Common myeloid progenitor, CD34-positive (primary cell): Measurements from ENCODE around the gene MTO1.
"Not testable (repeated sequence)": the region's sequence is repeated elsewhere in the genome, so short reads cannot be mapped to it uniquely, and the experiment has no call there.

Experiments
- CTCF ChIA-PET: fragments of 350-600 bp; sonication (Branson Sonifier 250); formaldehyde crosslinking; loops from one replicate; lab custom pipeline; 2021; ENCODE audit warnings: antibody characterized with exemption; lab: Charles Lee
- POLR2A ChIA-PET: fragments of 350-600 bp; sonication (Branson Sonifier 250); formaldehyde crosslinking; loops from one replicate; lab custom pipeline; 2021; ENCODE audit warnings: antibody characterized with exemption; lab: Charles Lee
- DNase-seq, 3 donors: peaks; one replicate each; pipeline versions ENCODE4 v3.0.0 to v3.0.0-alpha.2; 2013
- H3K27ac ChIP-seq, 2 experiments: 1 replicate in 1 of 2; 2 replicates in 1 of 2; pipeline ENCODE4 v1.7.0; 2013; ENCODE audit warnings: inconsistent platforms in 2 of 2, low read length in 2 of 2, mild to moderate bottlenecking in 2 of 2, low read depth in 1 of 2, moderate library complexity in 1 of 2; ENCODE audit not compliant: severe bottlenecking in 2 of 2, insufficient read depth in 1 of 2, poor library complexity in 1 of 2
- H3K27me3 ChIP-seq, 5 experiments: replicated peaks in 2 of 5; 1 replicate in 3 of 5; 2 replicates in 2 of 5; pipeline versions ENCODE4 v1.6.1 to v1.7.0; 2013; ENCODE audit warnings: low read length in 4 of 5, mild to moderate bottlenecking in 2 of 5, moderate library complexity in 2 of 5, inconsistent platforms in 1 of 5; ENCODE audit not compliant: insufficient read depth in 5 of 5, control insufficient read depth in 4 of 5
- H3K36me3 ChIP-seq, 4 experiments: 1 replicate in 2 of 4; 2 replicates in 2 of 4; pipeline versions ENCODE4 v1.6.1 to v1.7.0; 2013; ENCODE audit warnings: low read length in 3 of 4, control low read depth in 1 of 4, mild to moderate bottlenecking in 1 of 4; ENCODE audit not compliant: control insufficient read depth in 4 of 4, insufficient read depth in 4 of 4
- H3K4me1 ChIP-seq, 4 experiments: 1 replicate in 3 of 4; 2 replicates in 1 of 4; pipeline versions ENCODE4 v1.6.1 to v1.7.1; 2013; ENCODE audit warnings: low read length in 3 of 4, mild to moderate bottlenecking in 3 of 4, control low read depth in 1 of 4, inconsistent platforms in 1 of 4, moderate library complexity in 1 of 4; ENCODE audit not compliant: control insufficient read depth in 4 of 4, insufficient read depth in 4 of 4; ENCODE audit errors: control extremely low read depth in 1 of 4
- H3K4me3 ChIP-seq, 7 experiments: 1 replicate in 4 of 7; 2 replicates in 3 of 7; pipeline versions ENCODE4 v1.5.1 to v1.7.0; 2013; ENCODE audit warnings: mild to moderate bottlenecking in 7 of 7, low read length in 6 of 7, moderate library complexity in 6 of 7, inconsistent platforms in 2 of 7, low read depth in 2 of 7, control low read depth in 1 of 7; ENCODE audit not compliant: insufficient read depth in 4 of 7, control insufficient read depth in 1 of 7; ENCODE audit errors: extremely low read depth in 1 of 7
- H3K9me3 ChIP-seq, 5 experiments: 1 replicate in 4 of 5; 2 replicates in 1 of 5; pipeline versions ENCODE4 v1.6.1 to v1.7.1; 2013; ENCODE audit warnings: low read length in 4 of 5, mild to moderate bottlenecking in 2 of 5, inconsistent platforms in 1 of 5, low read depth in 1 of 5, moderate library complexity in 1 of 5; ENCODE audit not compliant: control insufficient read depth in 4 of 5, insufficient read depth in 2 of 5; ENCODE audit errors: control extremely low read depth in 1 of 5
- WGBS: methylation state at CpG from one replicate; pipeline ENCODE4 v1.1.5; 2013; ENCODE audit not compliant: insufficient coverage; 5-methylcytosine and 5-hydroxymethylcytosine counted together

The MTO1 gene

DNA sequence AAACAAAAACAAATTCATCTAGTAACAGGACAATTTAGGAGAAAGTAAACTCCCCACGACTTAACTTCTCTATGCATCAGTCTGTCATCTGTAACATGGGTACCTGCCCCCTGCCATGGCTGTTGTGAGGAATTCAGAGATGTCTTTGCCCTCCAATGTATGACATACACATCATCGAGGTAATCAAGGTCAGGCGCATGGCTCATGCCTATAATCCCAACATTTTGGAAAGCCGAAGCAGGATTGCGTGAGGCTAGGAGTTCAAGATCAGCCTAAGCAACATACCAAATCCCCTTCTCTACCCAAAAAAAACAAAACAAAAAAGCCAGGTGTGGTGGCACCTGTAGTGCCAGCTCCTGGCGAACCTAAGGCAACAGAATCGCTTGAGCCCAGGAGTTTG, 50.3 kb downstream of the MTO1 start:
- CTCF ChIA-PET, result interaction anchor here (4.1 to 6.3 kb wide), 2 partner anchors 10 to 99 kb away, joined by 23 to 85 read pairs; no protein-coding TSS in a partner anchor

GRCh38 chr6:73513496-73513854, 51.9 kb downstream of the MTO1 start:
- Histone ChIP-seq H3K27ac (no peak overlapping the region), H3K4me1 (peaks cover 0 to 19% (median 9%) of the 10 kb centered on the region in 4 experiments), H3K9me3 (no peaks in the 10 kb centered on the region), H3K27me3 (no peaks in the 10 kb centered on the region), H3K4me3 (no peak overlapping the region), H3K36me3 (peaks cover 24 to 38% (median 29%) of the 10 kb centered on the region in 4 experiments)
- ChIA-PET CTCF (interaction anchor here (1.0 to 6.3 kb wide), 10 partner anchors 12 to 140 kb away, joined by 3 to 85 read pairs (median 5); partner anchors contain the start of gene SLC17A5), POLR2A (no interaction called here)
- 89% methylated on average over 1 of the region's 3 CpGs for WGBS
- DNase-seq, result no peak

More for the DNA sequence above, 50.3 kb downstream of the MTO1 start:
- no peak for DNase-seq
- POLR2A ChIA-PET, result no interaction called here
- H3K4me1 ChIP-seq, result peaks cover 0 to 8% (median under 1%) of the 10 kb centered on the region in 4 experiments
- no peak overlapping the region for H3K27ac ChIP-seq
- H3K27me3 ChIP-seq, result no peaks in the 10 kb centered on the region
- WGBS, result 96% methylated on average over 7 of the region's 7 CpGs
- no peaks in the 10 kb centered on the region for H3K9me3 ChIP-seq
- H3K36me3 ChIP-seq, result peaks cover 15 to 28% (median 18%) of the 10 kb centered on the region in 4 experiments
- H3K4me3 ChIP-seq, result no peak overlapping the region

- Histone ChIP-seq H3K4me1 (peaks cover 10 to 30% (median 20%) of the 10 kb centered on the region in 4 experiments), H3K9me3 (no peaks in the 10 kb centered on the region), H3K27ac (no peak overlapping the region), H3K36me3 (peaks cover 24 to 50% (median 39%) of the 10 kb centered on the region in 4 experiments), H3K4me3 (no peak overlapping the region), H3K27me3 (no peaks in the 10 kb centered on the region)
- ChIA-PET POLR2A (no interaction called here), CTCF (interaction anchor here (0.8 to 6.3 kb wide), 9 partner anchors 9 to 138 kb away, joined by 3 to 85 read pairs (median 5); no protein-coding TSS in a partner anchor)
- peak in 2 of 3 donors; percentile 25 to 28 for DNase-seq
- WGBS, result no CpG with 5 or more reads among the region's 3 CpGs
Observed at GRCh38 chr6:73514746-73515110, 53.2 kb downstream of the MTO1 start.

- peak in 1 of 3 donors; percentile 31 for DNase-seq
- ChIA-PET POLR2A (interaction anchor here (0.8 to 1.1 kb wide), 3 partner anchors 63 to 96 kb away, joined by 3 read pairs; partner anchors contain the start of gene CGAS), CTCF (interaction anchor here (0.6 to 6.3 kb wide), 13 partner anchors 9 to 138 kb away, joined by 3 to 85 read pairs (median 4); no protein-coding TSS in a partner anchor)
- H3K27me3 ChIP-seq, result no peaks in the 10 kb centered on the region
- H3K27ac ChIP-seq, result no peak overlapping the region
- H3K4me3 ChIP-seq, result no peak overlapping the region
- H3K9me3 ChIP-seq, result no peaks in the 10 kb centered on the region
- H3K4me1 ChIP-seq, result peaks cover 10 to 30% (median 21%) of the 10 kb centered on the region in 4 experiments
- WGBS, result 86% methylated on average over 2 of the region's 4 CpGs
- peaks cover 24 to 53% (median 43%) of the 10 kb centered on the region in 4 experiments for H3K36me3 ChIP-seq
Observed at GRCh38 chr6:73515204-73515655, 53.7 kb downstream of the MTO1 start.

GRCh38 chr6:73516514-73517489, 55.3 kb downstream of the MTO1 start:
- Histone ChIP-seq H3K9me3 (no peaks in the 10 kb centered on the region), H3K27me3 (no peaks in the 10 kb centered on the region), H3K27ac (no peak overlapping the region), H3K4me1 (peaks cover 10 to 31% (median 22%) of the 10 kb centered on the region in 4 experiments), H3K36me3 (peaks cover 22 to 53% (median 45%) of the 10 kb centered on the region in 4 experiments), H3K4me3 (peak overlapping the region in 3 of 7 experiments; percentile 14 to 44 (median 43))
- DNase-seq, result peak in 2 of 3 donors; percentile 21 to 28
- CTCF ChIA-PET, result interaction anchor here (1.0 to 7.0 kb wide), 4 partner anchors 25 to 216 kb away, joined by 3 to 60 read pairs (median 3); no protein-coding TSS in a partner anchor
- 65% methylated on average over 2 of the region's 4 CpGs for WGBS
- POLR2A ChIA-PET, result interaction anchor here (0.5 to 1.2 kb wide), 2 partner anchors 103 to 136 kb away, joined by 3 to 4 read pairs; no protein-coding TSS in a partner anchor

DNA sequence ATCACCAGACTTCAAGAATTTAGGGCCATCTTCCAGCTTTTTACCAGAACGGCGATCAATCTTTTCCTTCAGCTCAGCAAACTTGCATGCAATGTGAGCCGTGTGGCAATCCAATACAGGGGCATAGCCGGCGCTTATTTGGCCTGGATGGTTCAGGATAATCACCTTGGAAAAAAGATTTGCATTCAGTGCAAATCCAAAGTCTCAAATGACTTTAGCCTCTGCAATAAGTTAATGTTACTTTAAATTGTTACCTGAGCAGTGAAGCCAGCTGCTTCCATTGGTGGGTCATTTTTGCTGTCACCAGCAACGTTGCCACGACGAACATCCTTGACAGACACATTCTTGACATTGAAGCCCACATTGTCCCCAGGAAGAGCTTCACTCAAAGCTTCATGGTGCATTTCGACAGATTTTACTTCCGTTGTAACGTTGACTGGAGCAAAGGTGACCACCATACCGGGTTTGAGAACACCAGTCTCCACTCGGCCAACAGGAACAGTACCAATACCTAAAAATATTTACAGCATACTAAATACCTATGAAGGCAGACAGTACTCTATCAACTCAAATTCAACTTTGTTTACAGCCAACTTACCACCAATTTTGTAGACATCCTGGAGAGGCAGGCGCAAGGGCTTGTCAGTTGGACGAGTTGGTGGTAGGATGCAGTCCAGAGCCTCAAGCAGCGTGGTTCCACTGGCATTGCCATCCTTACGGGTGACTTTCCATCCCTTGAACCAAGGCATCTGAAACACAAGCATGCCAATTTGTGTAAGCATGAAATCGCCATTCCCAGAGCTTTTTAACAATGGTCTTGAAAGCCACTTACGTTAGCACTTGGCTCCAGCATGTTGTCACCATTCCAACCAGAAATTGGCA, 56.8 kb downstream of the MTO1 start:
- CTCF ChIA-PET, result interaction anchor here (0.7 to 7.0 kb wide), 3 partner anchors 68 to 128 kb away, joined by 3 to 60 read pairs (median 4); no protein-coding TSS in a partner anchor
- H3K27ac ChIP-seq, result peak overlapping the region in 1 of 2 experiments; percentile 99
- H3K27me3 ChIP-seq, H3K9me3 ChIP-seq, DNase-seq, POLR2A ChIA-PET: not testable (repeated sequence)
- peaks cover 21 to 51% (median 45%) of the 10 kb centered on the region in 4 experiments for H3K36me3 ChIP-seq
- peaks cover 25 to 46% (median 32%) of the 10 kb centered on the region in 4 experiments for H3K4me1 ChIP-seq
- WGBS, result 62% methylated on average over 3 of the region's 19 CpGs
- peak overlapping the region in 6 of 7 experiments; percentile 23 to 99 (median 72) for H3K4me3 ChIP-seq
